Psoas muscle (tissue), 8 donors: ENCODE data around the gene SLC26A3. TPM values are rescaled to one million over a fixed set of nuclear protein-coding genes. Genes with fewer than 3 reads are reported as not detected.

Experiments
- ATAC-seq, 4 donors: fragments of 200-7000 bp; cut with Tn5 transposase; one replicate each; pipeline ENCODE4 v1.9.1; 2020; ENCODE audit warnings: moderate library complexity in 3 of 4, mild to moderate bottlenecking in 2 of 4
- DNase-seq, 2 donors: peaks; one replicate each; pipeline ENCODE4 v3.0.0-alpha.2; 2020
- H3K27ac ChIP-seq: fragments of 200-600 bp; one replicate; pipeline ENCODE4 v1.8.0; 2022
- H3K27me3 ChIP-seq, 3 donors: fragments of 200-600 bp in 1 of 3; one replicate each; pipeline versions ENCODE4 v1.6.1 to v1.8.0; 2013 to 2022; ENCODE audit warnings: low read length in 2 of 3, mild to moderate bottlenecking in 2 of 3, moderate library complexity in 1 of 3; ENCODE audit not compliant: insufficient read depth in 3 of 3
- H3K36me3 ChIP-seq, 2 donors: fragments of 200-600 bp in 1 of 2; one replicate each; pipeline versions ENCODE4 v1.6.1 to v1.8.0; 2013 to 2022; ENCODE audit warnings: low read depth in 1 of 2, mild to moderate bottlenecking in 1 of 2, moderate library complexity in 1 of 2; ENCODE audit not compliant: insufficient read depth in 1 of 2
- H3K4me1 ChIP-seq: fragments of 200-600 bp; one replicate; pipeline ENCODE4 v1.8.0; 2022
- H3K4me3 ChIP-seq: fragments of 200-600 bp; one replicate; pipeline ENCODE4 v1.8.0; 2022; ENCODE audit warnings: mild to moderate bottlenecking
- H3K9me3 ChIP-seq: fragments of 200-600 bp; one replicate; pipeline ENCODE4 v1.8.0; 2022
- CTCF ChIP-seq: fragments of 200-600 bp; IDR thresholded peaks from one replicate; pipeline ENCODE4 v1.8.0; 2022; ENCODE audit warnings: antibody characterized with exemption
- WGBS, 3 donors: extraction: QIAGEN DNeasy Blood & Tissue Kit; methylation state at CpG; one replicate each; pipeline versions ENCODE4 v1.1.6 to v1.1.7; 2013; 5-methylcytosine and 5-hydroxymethylcytosine counted together
- intact Hi-C, 2 donors: fragments of 100-400 bp; cut with DNase I; formaldehyde crosslinking; loops; one replicate each; pipeline versions ENCODE4 v1.11.0 to v1.14.2; 2022
- polyA plus RNA-seq, 3 donors: library from polyadenylated mRNA; stranded (reverse); fragments of 200-250 nt; gene quantifications; one replicate each; pipeline ENCODE4 v1.2.3, GENCODE V29; 2013
- total RNA-seq, 4 donors: library from RNA; stranded (reverse); fragmentation: NEBNext Ultra II Directional in 2 of 4; extraction: Animal tissue kit (Norgen Biotek cat#: 25700) in 2 of 4; gene quantifications; one replicate each; pipeline versions ENCODE4 v1.2.1 to v1.2.4, GENCODE V29; 2021 to 2023
- donor health status: healthy with polysubstance abuse.
- donor health status: DM: no; HTN: no; CAD: no; lungs with moderate emphysema.
- donor health status: Bipolar disorder and iron deficiency.
- donor health status: healthy.
- donor health status: DM: yes; HTN: yes; CAD: no.
- donor health status: DM: no; HTN: no; CAD: no.
- donor health status: DM: no; HTN: no; CAD: no.
- donor health status: DM: yes; HTN: yes; CAD: no.

Gene SLC26A3
- total and polyA plus RNA-seq, 7 donors = 0.10 to 0.29 (median 0.18) TPM; not detected in 3

GRCh38 chr7:107743567-107744344, 59.3 kb downstream of the SLC26A3 start, which contains the start of gene CBLL1:
Gene CBLL1 (plus strand): TSS chr7:107744142. CDS start chr7:107744164, 22 bp downstream.
- no peaks in the 10 kb centered on the region for H3K9me3 ChIP-seq
- WGBS, 3 donors = 0 to 1% (median 0%) methylated on average over 53 to 56 of the region's 56 CpGs
- peak within 1 kb of the TSS; percentile 93 for H3K27ac ChIP-seq
- TF ChIP-seq CTCF = peak; percentile 77
- peak within 1 kb of the TSS; percentile 91 for H3K4me3 ChIP-seq
- no peaks in the 10 kb centered on the region for H3K27me3 ChIP-seq
- peaks cover 33% of the 10 kb centered on the region for H3K4me1 ChIP-seq
- intact Hi-C loops = loop anchor here (1.0 to 10.0 kb wide), 3 partner anchors 132 to 401 kb away; no protein-coding TSS in a partner anchor
- DNase-seq (peak; percentile 98 to 99), ATAC-seq (peak; percentile 98 to 99 (median 98))
- peaks cover 0 to 2% of the 10 kb centered on the region in 2 donors for H3K36me3 ChIP-seq

- TF ChIP-seq CTCF = no peak
Observed at GRCh38 chr7:107742678-107743566, 60.1 kb downstream of the SLC26A3 start.

GRCh38 chr7:107728276-107728675, 74.7 kb downstream of the SLC26A3 start:
- Histone ChIP-seq H3K4me1 (no peaks in the 10 kb centered on the region), H3K36me3 (no peaks in the 10 kb centered on the region), H3K9me3 (no peaks in the 10 kb centered on the region), H3K27me3 (peaks cover 0 to 7% (median 0%) of the 10 kb centered on the region in 3 donors), H3K27ac (no peak overlapping the region), H3K4me3 (no peak overlapping the region)
- DNase-seq (no peak), ATAC-seq (no peak)
- TF ChIP-seq CTCF = no peak
- intact Hi-C loops = loop anchor here (10.0 kb wide), 2 partner anchors 143 to 523 kb away; partner anchors contain the start of gene BCAP29 (in 1 of the 2)

More at GRCh38 chr7:107742678-107743566, 60.1 kb downstream of the SLC26A3 start:
- Histone ChIP-seq H3K27me3 (no peaks in the 10 kb centered on the region), H3K9me3 (no peaks in the 10 kb centered on the region), H3K36me3 (no peaks in the 10 kb centered on the region), H3K4me3 (peak overlapping the region; percentile 91), H3K27ac (peak overlapping the region; percentile 93), H3K4me1 (peaks cover 33% of the 10 kb centered on the region)
- ATAC-seq (peak; percentile 44 to 58 (median 52)), DNase-seq (peak; percentile 54 to 74)
- intact Hi-C loops = loop anchor here (1.0 to 10.0 kb wide), 3 partner anchors 132 to 402 kb away; no protein-coding TSS in a partner anchor
- whole genome bisulfite sequencing, 3 donors = 15 to 16% (median 15%) methylated on average over 29 of the region's 29 CpGs

- no peak for TF ChIP-seq CTCF
Observed at GRCh38 chr7:107726356-107727130, 76.5 kb downstream of the SLC26A3 start.

More at GRCh38 chr7:107726356-107727130, 76.5 kb downstream of the SLC26A3 start:
- peaks cover 0 to 7% (median 0%) of the 10 kb centered on the region in 3 donors for H3K27me3 ChIP-seq
- H3K36me3 ChIP-seq = no peaks in the 10 kb centered on the region
- intact Hi-C loops = loop anchor here (10.0 kb wide), 2 partner anchors 142 to 522 kb away; partner anchors contain the start of gene BCAP29 (in 1 of the 2)
- ATAC-seq = no peak
- H3K27ac ChIP-seq = no peak overlapping the region
- no peaks in the 10 kb centered on the region for H3K4me1 ChIP-seq
- no peak overlapping the region for H3K4me3 ChIP-seq
- no peak for DNase-seq
- WGBS, 3 donors = 68 to 82% (median 70%) methylated on average over 3 of the region's 3 CpGs
- no peaks in the 10 kb centered on the region for H3K9me3 ChIP-seq
